DMS114 treated with DMSO at 0.1 percent for 48 hours (cell line): Measurements from ENCODE around the gene MRPL41.
"Not testable (repeated sequence)": the region's sequence is repeated elsewhere in the genome, so short reads cannot be mapped to it uniquely, and the experiment has no call there.

Experiments
- DNase-seq: peaks from one replicate; lab custom pipeline; 2025; ENCODE audit not compliant: unreplicated experiment; lab: John Stamatoyannopoulos, UW

The MRPL41 gene

GRCh38 chr9:137521405-137521985 lies 30.2 kb upstream of the MRPL41 start:
- DNase-seq: no peak

- DNase-seq: no peak
These were observed 28.8 kb upstream of the MRPL41 start for GRCh38 chr9:137522746-137523455.

- DNase-seq: no peak
These were observed 27.3 kb upstream of the MRPL41 start for GRCh38 chr9:137524161-137524980.

- DNase-seq: no peak
These were observed 26.7 kb upstream of the MRPL41 start for GRCh38 chr9:137524981-137525317.

GRCh38 chr9:137530331-137530730 lies 21.3 kb upstream of the MRPL41 start:
- no peak for DNase-seq

GRCh38 chr9:137531099-137531765 lies 20.4 kb upstream of the MRPL41 start:
- DNase-seq: no peak

GRCh38 chr9:137532891-137533468 lies 18.7 kb upstream of the MRPL41 start:
- DNase-seq: not testable (repeated sequence)

- DNase-seq: peak; percentile 32
These were observed 17.2 kb upstream of the MRPL41 start for GRCh38 chr9:137534256-137535119.

GRCh38 chr9:137535120-137535428 lies 16.6 kb upstream of the MRPL41 start:
- no peak for DNase-seq

GRCh38 chr9:137536594-137537131 lies 15.0 kb upstream of the MRPL41 start:
- not testable (repeated sequence) for DNase-seq

- no peak for DNase-seq
These were observed 13.6 kb upstream of the MRPL41 start for GRCh38 chr9:137538058-137538457.

GRCh38 chr9:137540536-137540935 lies 11.1 kb upstream of the MRPL41 start:
- DNase-seq: no peak

- no peak for DNase-seq
These were observed 9.2 kb upstream of the MRPL41 start for GRCh38 chr9:137542486-137542885.

- DNase-seq: no peak
These were observed 8.3 kb upstream of the MRPL41 start for GRCh38 chr9:137543237-137543963.

GRCh38 chr9:137544176-137544760 lies 7.4 kb upstream of the MRPL41 start:
- no peak for DNase-seq

- DNase-seq: no peak
These were observed 6.6 kb upstream of the MRPL41 start for GRCh38 chr9:137545123-137545522.

- DNase-seq: no peak
These were observed 3.8 kb upstream of the MRPL41 start for GRCh38 chr9:137547687-137548543.

- peak; percentile 16 for DNase-seq
These were observed 1.5 kb upstream of the MRPL41 start, which contains the start of gene PNPLA7 for GRCh38 chr9:137550231-137550621. PNPLA7 (minus strand) TSS chr9:137550402; CDS start chr9:137550197, 205 bp downstream.
